ENCODE results near the gene KLHL3.

Gene KLHL3

GRCh38 chr5:137605411-137605810, 130.5 kb downstream of the KLHL3 start:
- no peak for DNase-seq

- DNase-seq = no peak
These were observed 131.4 kb downstream of the KLHL3 start for GRCh38 chr5:137604348-137605095.

DNA sequence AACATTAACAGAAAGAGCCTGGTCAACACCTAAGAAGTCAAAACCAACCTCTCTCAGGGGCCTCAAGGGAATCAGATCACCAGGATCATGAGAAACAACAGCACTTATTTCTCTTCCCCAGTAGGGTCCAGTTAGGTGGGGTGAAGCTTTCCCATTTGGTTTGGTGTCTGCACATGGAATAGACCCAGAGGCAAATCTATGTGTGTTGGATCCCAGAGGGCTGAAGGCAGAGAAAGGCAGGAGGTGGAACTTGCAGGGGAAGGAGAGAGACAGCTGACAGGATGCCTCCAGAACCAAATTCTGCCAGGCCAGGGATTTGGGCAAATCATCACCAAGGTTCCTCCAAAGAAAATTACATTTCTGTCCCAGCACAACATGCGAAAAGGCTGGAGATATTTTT, 132.0 kb downstream of the KLHL3 start:
- DNase-seq = no peak

DNA sequence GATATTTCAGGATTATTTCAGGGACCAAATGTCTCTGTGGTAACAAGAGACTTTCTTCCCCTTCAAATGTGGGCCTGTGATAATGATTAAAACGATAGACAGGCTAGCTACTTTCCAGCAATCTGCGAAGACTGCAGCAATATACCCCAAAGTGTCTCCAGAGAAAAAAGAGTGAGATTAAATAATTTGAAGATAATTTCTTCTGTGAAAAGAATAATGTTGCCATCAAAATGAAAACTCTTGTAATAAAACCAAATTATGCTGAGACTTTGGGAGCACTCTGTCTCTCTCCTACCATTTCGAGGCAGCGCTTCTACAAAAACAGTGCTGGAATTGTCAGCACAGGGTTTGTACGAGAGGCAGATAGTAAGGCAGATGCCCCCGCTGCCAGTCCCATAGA, 132.5 kb downstream of the KLHL3 start:
- no peak for DNase-seq

DNA sequence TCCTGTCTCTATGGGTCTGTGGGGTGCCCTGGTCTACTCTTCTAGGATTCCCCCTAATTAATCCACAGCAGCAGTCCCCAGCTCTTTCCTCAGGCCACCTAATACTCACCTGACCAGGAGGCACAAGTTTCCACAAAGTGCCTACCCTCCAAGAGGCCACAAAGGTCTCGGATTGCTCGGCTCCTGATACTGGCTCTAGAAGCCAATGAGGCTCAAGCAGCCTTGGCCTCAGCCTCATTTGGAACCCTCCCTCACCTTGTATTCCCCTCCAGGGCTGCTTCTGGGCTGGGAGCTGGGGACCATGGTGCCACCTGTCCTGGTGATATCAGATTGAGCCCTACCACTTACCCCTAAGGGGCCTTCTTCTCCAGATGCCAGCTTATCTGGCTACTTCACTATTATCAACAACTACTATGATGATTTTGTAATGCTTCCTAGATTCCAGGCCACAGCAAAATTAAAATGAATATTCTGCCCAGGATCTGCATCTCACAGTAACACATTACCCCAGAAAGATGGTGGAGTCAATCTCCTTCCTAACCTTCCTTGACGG, 133.1 kb downstream of the KLHL3 start:
- DNase-seq = no peak

DNA sequence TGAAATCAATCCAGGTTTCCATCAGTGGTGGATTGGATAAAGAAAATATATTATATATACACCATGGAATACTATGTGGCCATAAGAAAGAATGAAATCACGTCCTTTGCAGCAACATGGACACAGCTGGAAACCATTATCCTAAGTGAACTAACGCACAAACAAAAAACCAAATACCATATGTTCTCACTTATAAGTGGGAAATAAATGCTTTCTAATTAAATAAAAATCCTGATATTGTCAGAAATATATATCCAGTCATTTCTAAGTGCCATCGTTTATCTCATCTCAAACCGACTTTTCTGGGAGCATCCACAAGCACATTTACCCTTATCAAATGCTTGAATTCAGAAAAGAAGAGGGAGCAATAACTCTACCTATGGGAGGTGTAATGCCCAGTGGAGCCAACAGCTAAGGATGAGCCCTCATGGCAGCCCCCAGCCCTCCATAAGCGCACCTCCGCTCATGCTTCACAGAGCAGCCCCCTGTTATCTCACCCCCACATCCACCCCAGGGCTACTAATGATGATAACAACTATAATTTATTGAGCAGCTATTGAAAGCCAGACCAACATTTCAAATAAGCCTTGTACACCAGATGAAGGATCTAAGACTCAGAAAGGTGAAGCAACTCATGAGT, 135.0 kb downstream of the KLHL3 start:
- DNase-seq = no peak

- no peak for DNase-seq
These were observed 136.4 kb downstream of the KLHL3 start for GRCh38 chr5:137599457-137599856.

- no peak for DNase-seq
These were observed 137.5 kb downstream of the KLHL3 start for GRCh38 chr5:137598399-137598798.

- no peak for DNase-seq
These were observed 138.9 kb downstream of the KLHL3 start for GRCh38 chr5:137596941-137597340.

- no peak for DNase-seq
These were observed 140.4 kb downstream of the KLHL3 start for GRCh38 chr5:137595396-137596079.

DNA sequence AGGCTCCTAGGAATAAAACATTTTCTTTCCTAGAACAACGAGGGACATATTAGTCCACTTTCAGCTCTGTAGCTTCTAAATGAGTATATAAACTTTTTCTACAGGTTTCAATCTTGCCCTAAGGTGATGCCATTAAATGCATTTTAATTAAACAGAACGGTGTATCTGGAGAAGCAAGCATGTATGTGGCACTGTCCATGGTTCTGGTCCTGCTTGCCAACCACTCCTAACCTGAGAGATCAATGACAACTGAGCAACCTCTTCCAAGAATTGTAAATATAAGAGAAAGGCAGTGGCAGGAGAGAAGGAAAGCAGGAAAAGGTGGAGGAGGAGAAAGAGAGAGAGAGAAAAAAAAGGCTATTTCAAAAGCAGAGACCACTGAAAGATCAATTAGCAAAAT, 141.2 kb downstream of the KLHL3 start:
- DNase-seq = no peak

DNA sequence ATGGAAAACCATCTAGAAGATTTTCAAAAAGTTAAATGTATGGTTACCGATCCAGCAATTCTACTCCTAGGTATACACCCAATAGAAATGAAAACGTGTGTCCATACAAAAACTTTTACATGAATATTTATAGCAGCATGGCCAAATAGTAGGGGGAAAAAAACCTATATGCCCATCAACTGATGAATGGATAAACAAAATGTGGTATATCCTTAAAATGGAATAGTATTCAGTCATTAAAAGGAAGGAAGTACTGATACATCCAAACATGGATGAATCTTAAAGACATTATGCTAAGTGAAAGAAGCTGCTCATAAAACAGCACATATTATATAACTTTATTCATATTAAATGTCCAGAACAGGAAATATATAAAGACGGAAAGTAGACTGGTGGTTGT, 143.6 kb downstream of the KLHL3 start:
- DNase-seq = no peak

- DNase-seq = no peak
These were observed 146.7 kb downstream of the KLHL3 start for GRCh38 chr5:137589185-137589584.

DNA sequence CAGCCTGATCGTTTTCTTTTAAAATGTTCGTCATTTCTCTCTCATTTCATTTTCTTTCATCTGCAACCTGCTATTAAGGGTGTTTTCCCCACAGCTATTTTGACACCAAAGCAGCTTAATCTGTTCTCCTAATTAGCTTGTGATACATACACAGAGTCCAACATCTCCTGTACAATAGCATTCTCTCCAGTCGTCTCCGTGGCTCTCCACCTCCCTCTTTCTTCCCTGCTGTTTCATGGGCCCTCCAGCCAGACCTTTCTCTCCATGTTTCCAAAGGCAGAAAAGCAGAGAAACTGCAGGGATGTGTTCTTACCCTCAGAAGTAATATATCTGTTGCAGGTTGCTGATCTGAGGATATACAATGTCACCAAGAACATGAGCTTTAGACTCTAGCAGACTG, 148.0 kb downstream of the KLHL3 start:
- no peak for DNase-seq

GRCh38 chr5:137584262-137584661, 151.6 kb downstream of the KLHL3 start:
- DNase-seq = no peak

DNA sequence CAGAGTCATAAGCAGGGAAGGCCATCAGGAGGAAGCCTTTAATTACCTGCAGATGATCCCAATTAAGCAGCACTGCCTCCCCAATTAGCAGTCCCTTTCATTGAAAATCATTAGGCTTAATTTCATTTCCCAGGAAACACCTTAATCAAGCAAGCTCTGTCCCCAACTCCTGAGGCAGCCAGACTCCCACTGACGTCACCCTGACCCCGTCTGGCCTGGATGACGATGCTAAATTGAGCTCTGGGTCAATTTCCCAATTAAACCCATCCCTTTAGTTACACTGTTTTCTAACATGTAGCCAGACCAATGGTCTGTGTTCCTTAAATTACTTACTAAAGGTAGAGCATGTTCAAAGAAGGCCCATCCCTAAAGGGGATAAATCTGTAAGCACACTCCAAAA, 152.8 kb downstream of the KLHL3 start:
- no peak for DNase-seq

- no peak for DNase-seq
These were observed 153.7 kb downstream of the KLHL3 start for GRCh38 chr5:137582218-137582617.

DNA sequence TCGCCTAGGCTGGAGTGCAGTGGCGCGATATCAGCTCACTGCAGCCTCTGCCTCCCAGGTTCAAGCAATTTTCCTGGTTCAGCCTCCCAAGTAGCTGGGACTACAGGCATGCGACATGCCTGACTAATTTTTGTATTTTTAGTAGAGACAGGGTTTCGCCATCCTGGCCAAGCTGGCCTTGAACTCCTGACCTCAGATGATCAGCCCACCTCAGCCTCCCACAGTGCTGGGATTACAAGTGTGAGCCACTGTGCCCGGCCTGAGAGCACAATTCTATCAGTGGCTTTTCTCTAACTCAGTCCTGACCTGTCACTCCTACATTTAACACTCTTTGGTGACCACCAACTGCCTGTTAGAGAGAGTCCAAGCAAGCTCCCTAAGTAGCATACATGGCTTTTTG, 154.1 kb downstream of the KLHL3 start:
- no peak for DNase-seq

DNA sequence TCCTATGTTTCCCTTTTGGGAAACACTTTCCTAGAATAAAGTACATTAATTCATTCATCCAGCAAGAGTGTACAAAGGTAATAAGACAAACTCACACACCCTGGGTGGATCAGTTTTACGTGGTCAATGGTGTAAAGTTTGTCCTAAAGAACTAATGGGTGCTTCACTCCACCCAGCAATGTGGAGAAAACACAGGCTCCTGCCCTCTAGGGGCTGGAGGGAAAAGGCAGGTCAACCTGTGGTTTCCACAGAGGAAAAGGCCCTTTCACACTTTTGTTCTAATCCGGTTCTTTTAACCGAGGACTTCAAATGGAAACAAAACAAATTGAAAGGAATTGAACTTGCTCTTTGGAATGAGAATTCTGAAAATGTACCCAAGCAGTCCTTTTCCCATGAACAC, 155.9 kb downstream of the KLHL3 start:
- DNase-seq = no peak

GRCh38 chr5:137575847-137576246, 160.0 kb downstream of the KLHL3 start:
- peak; percentile 35 for DNase-seq

- no peak for DNase-seq
These were observed 160.7 kb downstream of the KLHL3 start for GRCh38 chr5:137575211-137575610.

DNA sequence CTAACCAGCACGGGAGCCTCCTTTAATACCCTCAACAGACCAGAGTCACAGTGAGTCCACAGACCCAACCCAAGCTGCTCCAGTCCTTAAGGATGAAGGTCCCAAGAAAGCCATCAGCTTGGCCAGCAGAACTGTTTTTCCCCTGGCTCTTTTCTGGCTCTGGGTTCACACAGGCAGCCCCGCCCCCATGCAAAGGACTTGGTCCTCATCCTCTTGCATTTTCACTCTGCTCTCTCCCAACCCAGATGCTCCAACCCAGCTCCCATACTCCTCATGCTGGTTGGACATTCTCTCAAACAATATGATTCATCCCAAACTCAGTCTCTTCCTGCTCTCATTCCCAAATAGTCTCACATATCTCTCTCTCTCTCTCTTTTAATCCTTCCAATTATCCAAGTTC, 162.5 kb downstream of the KLHL3 start:
- DNase-seq = no peak

DNA sequence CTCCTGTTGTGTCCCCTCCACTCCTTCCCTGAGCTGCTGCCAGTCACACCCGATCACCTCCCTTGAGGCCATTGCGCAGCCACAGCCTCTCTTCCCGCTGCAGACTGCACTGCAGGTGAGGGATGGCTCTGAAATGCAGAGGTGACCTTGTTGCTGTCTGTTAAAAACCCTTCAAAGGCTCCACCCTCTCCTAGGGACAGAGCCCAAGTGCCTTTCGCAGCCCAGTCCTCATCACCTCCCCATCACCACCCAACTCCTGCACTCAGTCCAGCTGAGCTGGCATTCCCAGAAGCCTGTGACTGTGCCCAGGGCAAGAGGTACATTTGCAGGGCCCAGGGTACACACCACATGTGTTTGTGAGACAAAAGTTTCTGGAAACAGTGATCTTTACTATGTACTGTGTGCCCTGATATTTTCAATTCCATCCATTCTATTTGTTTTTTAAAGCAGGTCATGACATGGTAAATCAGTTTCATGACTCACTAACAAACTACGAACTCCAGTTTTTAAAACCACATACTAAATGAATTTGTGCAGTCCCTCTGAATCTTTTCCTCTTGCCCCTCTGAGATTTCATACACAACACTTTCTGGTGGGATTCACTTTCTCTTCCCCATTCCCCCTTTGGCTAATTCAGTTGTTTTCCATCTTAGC, 163.7 kb downstream of the KLHL3 start:
- DNase-seq = no peak

Measured in T1000 (cell line).